ENCODE results near the gene PCDH9.

PCDH9 gene

DNA sequence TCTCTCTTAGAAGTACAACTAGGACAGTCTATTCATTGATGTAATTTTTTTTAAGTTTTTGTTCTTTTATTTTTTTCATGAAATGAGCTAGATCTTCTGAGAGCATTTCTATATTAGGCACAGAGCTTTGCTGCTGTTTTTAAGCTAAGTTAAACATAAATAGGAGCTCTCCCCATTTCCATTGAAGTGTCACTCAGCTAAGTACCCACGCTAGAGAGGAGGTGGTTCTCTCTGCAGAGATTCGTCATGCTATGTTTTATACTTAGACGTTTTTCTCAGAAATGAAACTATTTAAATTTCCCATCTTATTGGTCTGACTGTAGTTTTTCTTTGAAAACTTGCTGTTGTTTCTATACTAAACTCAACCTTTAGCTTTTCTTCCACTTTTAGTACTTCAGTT, 271.5 kb downstream of the PCDH9 start:
- no peak for DNase-seq

DNA sequence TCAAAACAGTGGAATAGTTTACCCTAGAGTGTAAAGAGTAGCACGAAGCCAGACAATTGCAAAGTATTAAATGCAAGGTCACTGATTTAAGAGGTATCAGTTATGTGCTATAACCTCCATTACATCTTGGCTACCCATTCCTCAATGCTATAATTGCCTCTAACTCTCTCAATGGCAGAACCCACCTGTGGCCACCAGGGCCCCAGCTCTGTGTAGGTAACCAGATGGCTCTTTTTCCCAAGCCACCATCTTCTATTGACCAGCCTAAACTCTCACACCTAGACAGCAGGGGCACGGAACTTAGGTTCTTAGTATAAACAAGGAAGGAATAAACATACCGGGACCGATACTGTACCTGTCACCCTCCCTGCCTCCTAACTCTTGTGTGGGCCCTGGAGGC, 277.6 kb downstream of the PCDH9 start:
- DNase-seq, result no peak

DNA sequence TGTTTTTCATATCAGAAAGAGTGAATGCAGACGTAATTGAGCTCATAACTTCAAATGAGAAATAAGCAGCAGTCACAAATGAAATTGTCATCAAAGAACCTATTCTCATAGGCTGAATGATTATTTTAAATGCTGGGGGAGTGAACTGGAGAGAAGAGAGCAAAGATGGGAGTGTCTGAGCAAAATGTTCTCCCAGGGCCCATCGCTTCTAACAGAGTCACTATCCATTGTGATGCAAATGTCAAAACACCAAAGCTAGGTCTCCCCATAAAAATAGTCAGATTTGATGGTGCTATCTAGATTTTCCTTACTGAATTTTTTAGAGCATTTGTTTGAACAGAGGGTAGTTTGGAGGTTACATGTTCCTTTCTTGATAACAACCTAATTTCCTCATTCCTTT, 278.7 kb downstream of the PCDH9 start:
- no peak for DNase-seq

DNA sequence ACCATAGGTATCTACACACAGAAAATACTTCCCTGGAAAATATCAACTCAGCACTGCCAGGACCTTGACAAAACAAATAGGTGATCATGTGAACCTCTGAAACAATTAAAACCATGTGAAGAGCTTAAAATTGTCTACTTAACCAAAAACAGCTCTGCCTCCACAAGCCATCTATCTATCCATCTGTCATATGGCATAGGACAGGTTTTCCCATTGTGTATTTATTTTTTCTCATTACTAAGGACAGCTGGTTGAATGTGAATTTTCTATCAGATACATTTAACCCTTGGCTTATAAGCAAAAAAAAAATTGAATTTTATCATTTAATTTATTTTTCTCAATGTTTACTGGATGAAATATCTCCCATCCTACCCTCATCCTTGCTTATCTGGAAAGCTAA, 279.5 kb downstream of the PCDH9 start:
- no peak for DNase-seq

DNA sequence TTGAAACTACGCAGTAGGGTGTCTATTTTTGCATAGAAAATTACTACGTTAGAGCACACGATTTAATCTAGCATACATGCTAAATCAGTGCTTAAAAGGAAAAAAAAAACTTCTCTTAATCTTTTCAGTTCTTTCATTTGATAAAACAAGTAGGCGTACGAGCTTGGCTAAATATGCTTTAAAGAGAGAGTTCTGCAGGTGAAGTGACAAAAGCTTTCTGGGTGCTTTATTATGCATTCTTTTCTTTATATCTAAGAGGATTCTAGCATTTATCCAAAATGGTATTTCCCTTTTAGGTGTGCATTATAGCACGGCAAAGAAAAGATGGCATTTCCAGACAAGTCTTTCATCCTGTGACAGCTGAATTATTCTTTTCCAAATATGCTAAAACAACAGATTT, 281.2 kb downstream of the PCDH9 start:
- no peak for DNase-seq

DNA sequence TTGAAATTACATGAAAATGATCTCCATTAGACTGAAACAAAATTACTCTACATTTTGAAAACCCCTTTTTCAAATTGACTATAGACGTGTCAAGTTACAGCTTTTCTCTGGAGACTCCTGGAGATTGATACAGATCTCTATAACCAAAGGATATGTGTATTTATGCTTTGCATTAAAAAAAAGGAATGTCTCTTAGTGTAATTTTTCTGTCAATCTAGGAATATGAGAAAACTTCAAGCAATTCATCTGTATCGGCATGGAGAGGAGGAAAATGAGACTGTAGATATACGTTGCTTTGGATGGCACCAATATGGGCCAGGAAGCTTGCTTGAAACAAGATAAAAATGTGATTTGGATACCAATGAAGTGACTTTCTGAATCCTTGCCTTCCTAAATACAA, 286.6 kb downstream of the PCDH9 start:
- no peak for DNase-seq

DNA sequence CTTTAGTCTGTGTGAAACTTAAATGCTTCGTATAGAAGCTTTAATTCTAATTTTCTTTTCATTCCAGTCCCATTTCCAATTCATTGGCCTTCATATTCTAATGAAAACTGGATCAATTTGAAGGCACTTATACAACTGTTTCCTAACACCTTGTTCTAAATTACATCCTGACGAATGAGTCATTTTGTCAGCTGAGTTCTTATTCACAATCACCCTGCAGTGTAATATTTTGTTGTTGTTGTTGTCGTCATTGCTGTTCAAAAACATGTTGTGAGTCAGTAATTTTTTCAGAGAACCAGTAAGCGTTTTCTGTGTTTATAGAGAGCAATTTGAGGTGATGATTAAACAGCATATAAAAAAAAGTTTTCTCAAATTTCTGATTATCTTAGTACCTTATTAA, 290.0 kb downstream of the PCDH9 start:
- DNase-seq, result no peak

DNA sequence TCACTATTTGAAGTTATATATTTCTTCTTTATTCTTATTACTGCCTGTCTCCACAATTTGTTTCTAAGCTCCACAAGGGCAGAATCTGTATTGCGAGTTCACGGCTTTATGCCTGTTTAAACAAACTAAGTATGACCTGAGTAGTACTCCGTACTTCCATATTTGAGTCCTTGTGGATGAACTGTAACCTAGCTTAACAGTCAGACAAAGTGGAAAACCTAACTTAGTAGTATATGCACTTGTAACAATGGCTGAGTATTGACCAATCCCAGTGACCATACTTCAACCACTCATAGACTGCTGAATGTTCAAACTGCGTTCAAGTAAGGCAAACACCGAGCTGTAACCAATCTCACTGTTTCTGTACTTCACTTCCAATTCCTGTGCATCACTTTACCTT, 292.7 kb downstream of the PCDH9 start:
- DNase-seq, result no peak

DNA sequence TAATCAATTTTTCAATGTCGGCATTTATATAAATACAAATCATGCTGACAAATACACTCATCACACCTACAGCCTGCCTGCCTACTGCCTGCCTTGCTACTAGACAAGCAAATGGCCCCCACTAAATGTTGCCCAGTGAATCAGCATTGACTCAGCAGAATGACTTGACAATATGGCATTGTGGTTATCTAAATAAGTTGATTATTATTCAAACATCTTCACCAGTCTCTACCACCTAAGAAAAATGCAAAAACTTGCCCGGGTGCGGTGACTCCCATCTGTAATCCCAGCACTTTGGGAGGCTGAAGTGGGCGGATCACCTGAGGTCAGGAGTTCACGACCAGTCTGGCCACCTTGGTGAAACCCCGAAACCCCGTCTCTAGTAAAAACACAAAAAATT, 296.1 kb downstream of the PCDH9 start:
- DNase-seq, result no peak

DNA sequence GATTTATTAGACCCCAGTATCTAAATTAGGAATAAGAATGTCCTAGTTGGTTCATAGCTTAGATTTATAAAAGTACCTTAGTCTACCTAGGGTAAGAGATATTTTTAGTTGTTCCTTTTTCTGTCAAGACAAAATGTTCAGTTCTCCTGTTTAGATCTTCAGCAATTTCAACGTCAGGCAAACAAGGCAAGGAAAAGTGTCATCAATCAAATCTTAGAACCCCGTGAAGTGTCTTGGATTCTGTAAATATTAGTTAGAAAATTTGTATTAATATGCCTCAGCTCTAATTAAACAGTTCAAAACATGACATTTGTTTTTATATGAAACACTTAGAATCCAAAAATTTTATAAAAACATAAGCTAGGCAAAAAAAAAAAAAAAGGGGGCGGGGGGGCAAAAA, 296.6 kb downstream of the PCDH9 start:
- DNase-seq, result no peak

DNA sequence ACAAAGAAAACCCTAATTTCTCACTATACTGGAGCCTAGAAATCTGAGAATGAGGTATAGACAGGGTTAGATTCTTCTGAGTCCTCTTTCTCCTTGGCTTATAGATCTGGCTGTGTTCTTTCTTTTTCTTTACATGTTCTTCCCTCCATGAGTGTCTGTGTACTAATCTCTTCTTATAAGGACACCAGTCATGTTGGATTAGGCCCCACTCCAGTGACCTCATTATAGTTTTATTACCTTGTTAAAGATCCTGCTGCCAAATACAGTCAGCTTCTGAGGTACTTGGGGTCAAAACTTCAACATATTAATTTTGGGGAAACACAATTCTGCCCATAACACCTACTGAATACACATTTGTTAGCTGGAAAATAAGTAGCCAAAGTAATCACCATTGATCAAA, 302.6 kb downstream of the PCDH9 start:
- no peak for DNase-seq

DNA sequence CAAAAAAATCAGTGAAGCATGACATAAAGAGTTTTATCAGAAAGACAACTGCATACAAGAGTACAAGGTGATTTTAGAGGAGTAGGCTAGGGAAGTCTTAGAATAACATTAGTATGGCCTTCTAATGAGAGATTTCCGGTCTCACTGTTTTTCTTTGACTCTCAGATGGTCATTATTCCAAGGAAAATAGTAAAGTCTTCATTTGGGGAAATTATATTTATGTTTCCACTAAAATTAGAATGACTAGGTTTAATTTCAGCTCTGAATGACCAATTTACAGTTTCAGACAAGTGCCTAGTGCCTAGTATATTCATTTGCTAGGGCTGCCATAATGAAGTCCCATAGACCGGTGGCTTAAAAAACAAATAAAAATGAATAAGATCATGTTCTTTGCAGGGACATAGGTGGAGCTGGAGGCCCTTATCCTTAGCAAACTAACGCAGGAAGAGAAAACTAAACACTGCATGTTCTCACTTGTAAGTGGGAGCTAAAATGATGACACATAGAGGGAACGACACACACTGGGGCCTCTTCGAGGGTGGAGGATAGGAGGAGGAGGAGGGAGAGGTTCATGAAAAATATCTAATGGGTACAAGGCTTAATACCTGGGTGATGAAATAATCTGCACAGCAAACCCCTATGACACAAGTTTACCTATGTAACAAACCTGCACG, 303.1 kb downstream of the PCDH9 start:
- no peak for DNase-seq

DNA sequence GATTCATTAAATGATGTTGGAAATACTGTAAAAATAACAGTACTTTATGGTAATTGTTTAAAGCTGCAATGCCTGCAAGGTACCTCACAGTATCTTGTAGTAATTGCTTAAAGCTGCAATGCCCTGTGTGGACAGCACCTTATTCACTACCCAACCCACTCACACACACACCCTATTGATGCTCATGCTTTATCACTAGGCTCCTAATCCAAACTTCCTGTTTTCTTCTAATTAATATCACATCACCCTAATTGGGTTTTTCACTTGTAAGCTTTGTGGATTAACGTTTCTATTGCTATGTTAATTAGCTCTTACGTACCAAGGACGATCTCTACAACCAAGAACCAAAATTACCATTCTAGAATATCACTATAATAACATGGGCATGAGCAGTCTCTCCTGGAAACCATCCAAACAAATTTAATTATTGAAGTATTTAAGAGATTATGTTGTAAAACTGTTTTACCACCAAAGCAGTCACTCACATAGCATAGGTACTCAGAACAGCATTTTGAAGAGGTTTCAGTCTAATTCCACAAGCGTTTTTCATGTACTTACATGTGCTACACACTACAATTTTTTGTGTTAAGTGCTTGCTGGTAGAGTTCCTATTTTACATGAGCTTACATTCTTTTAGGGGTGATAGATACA, 303.8 kb downstream of the PCDH9 start:
- no peak for DNase-seq

DNA sequence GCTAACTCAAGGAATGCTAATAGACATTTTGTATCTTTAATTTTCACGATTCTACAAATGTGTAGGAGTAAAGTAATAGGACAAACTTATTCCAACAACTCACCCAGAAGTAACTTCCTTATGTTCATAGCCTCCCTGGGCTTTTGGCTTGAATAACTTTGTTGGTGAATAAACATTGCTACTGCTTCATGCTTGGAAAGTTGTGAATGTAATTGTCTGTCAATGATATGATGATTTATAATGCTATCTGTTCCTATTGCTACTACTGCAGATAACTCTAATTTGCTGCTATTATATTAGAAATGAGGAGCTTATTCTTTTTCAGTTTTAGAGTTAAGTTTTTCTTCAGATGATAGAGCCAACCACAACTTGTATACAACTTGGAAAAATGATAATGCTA, 307.7 kb downstream of the PCDH9 start:
- DNase-seq, result no peak

DNA sequence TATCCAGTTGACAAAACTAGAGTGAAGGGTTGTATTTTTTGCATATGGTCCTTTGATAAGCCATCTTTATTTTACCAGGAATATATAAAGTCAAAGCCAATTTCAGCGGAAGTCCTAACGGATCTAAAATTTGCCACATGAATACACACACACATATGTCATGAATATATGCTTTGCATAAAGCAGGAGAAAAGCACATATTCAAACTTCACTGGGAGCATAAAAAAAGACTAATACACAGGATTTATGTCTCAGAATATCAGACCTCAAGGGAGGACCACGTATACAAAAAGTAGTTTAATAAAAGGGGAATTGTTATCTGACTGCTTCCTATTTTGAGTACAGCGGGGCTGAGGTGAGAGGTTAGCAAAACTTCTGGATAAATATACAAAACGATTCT, 308.7 kb downstream of the PCDH9 start:
- no peak for DNase-seq

DNA sequence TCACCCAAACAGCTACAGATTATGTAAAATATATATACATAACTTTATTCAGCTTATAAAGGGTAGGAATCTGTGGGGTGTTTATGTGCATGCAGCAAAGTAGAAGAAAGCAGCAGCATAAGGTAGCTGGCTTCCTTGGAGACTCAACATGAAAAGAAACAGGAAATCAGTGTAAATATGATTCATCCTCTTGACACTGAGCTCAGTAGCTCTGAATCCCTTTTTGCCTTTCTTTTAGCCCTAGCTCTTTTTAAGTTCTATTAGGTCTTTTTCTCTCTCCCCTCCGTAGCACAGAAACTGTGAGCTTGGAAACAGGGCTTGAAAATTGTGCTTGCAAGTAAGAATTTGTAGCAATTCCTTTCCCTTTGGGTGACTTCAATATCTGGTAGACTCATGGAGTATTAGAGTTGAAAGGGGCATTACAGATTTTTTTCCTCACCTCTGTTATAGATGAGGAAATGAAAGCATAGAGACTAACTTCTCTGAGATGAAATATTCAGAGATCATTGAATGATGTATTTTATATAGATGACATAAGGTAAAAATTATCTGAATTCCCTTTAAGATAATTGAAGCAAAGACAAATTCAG, 314.4 kb downstream of the PCDH9 start:
- no peak for DNase-seq

DNA sequence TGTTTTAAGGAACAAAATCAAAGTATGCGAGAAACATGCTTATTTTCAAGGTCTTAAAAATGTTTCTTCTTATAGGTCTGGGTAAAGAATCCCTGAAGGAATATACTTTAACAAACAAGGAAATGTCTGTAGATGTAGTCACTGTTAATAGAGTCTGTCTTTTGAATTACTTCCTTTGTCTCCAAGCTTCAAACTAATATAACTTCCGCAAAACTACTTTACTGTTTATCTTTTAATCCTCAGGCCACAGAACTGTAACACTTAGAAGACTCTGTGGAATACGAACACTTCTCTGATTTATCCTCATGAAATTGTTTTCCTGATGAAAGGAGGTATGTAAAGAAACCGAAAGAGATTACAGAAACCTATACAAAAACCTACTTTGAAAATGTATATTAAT, 316.0 kb downstream of the PCDH9 start:
- no peak for DNase-seq

DNA sequence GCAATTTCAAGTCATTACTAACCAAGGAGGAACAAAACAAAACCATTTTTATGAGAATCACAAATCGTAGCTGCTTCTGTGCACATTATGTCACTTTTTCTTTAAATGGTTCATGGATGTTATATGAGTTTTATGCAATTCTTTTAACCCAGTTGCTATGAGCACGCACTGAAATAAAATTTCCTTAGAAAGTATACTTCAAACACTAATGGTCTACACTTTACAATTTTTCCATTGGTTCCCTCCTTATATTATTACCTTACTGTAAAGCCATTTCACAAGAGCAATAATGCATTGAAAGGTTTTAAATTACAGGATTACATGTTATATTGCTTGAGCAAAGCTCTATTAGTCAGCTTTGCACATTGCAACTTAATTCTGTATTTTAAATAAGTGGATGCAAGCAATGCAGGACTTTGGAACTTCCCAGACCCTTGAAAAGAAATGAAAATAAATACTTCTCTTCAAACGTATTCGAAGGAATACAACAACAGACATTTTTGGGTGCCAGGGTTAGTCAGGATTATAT, 318.7 kb downstream of the PCDH9 start:
- DNase-seq, result no peak

DNA sequence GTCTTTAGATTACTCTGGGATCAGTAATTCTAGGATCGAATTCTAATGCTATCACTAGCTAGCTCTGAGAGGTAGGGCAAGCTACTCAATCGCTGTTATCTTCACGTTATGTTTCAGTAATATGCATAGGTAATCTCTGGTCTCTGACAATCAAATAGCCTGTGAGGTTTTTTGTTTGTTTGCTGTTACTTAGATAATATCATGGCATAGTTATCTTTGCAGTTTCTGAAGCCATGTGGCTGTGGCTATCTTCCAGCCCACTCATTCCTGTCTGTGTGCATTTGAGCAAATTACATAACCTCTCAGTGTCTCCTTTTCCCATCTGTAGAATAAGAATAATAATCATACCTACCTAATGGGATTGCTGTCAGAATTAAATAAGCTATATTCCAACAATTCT, 330.2 kb downstream of the PCDH9 start:
- no peak for DNase-seq

DNA sequence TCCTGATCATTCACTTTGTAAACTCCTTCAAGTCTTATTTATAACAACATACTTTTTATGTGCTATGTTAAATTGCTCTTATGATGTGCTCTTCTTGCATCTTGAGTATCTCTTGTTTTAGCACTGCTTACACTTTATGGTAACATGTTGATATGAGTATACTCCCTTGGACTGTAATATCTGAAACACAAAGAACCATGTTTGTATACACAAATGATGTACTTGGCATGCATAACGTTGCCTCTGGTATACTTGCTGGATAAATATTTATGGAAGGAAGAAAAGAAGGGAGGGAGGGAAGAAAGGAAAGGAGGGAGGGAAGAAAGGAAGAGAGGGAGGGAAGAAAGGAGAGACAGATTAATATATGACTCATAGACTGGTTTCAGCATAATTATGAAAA, 333.2 kb downstream of the PCDH9 start:
- no peak for DNase-seq

DNA sequence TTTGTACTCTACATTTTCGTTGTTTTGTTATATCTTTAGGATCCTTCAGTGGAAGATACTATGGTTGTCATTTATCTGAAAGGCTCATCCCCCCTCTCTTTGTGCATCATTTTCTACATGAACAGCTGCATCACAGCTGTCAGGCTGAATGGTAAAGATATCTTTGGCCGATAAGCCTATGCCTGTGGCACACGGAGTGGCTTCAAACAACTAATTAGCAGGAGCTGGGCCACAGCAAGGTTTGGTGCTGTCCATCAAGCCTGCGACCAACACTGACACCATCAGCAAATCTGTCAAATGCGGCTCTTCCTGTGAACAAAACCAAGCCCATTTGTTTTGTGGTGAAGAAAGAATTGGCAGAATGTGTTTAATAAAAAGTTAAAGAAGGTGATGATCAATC, 334.4 kb downstream of the PCDH9 start:
- DNase-seq, result no peak

DNA sequence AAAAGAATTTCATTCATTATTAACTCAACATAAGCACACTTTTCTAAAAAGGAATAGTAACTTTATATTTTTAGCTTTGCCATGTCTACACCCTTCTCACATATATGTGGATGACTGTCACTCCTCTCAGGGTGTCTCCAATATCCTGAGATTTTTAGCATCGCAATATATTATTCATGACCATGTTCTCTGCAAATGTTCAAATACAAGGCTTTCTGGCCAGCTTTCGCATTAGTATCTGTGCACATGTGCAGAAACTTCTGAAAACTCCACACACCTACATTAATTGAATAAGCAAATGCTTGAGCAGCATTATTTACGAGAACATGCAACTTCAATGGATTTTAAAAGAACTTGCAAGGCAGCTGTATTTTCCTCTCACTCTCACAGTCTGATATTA, 334.8 kb downstream of the PCDH9 start:
- DNase-seq, result no peak

DNA sequence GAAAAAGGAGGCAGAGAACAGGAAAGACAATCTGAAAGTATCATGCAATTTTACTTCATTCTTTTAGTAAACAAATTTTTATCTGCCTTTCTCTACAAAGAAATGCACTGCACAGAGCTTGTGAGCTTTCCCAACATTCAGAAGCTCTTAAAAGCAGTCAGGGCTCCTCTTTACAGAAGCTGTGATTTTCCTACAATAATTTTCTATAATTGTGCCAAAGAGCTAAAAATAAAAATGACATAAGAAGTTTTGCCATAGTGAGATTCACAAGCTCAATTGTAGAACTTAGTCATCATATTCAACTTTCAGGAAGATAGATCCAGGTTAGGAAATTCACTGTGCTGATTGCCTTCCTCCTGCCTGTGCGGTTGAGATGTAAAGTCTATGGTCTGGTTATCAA, 341.4 kb downstream of the PCDH9 start:
- DNase-seq, result no peak

DNA sequence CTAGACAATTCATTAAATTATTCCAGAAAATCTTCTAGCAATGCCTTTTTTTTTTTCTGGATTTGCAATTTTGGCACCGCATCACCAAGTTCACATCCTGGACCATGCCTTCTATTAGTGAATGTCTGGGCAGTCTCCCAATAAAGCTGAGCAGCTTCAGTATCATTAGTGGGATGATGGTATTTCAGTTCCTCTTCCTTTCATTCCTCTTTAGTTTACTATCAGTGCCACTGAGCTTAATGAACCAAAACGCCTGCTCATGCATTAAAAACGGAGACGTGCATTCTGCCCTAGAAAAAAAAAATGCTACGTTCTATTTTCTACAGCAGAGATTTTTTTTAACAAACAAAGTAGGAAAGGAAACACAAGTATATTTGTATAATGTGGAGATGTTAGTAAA, 343.0 kb downstream of the PCDH9 start:
- no peak for DNase-seq

DNA sequence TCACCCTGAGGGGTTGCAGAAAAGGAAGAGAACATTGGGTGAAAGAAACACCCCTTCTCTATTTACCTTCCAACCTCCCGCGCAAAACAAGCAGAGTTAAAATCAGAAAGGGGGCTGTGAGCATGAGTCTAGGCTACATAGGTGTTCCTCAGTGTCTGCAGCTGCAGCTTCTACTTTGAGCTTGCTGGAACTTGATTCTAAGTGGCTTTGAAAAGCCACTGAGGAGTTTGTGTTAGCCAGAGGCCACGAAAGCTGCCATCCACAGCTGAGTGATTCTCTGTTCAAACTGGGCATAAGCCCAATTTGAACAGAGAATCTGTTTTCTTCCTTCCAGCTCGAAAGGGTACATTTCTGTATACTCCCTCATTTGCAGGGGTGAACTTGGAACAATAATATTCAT, 343.9 kb downstream of the PCDH9 start:
- DNase-seq, result no peak
